WTC11 (cell line): ENCODE data around the gene KIAA1671. TPM values are rescaled to one million over a fixed set of nuclear protein-coding genes. Genes with fewer than 3 reads are reported as not detected.
A peak's percentile ranks its signal among the peaks of the same experiment; 100 is the strongest.

Experiments
- ATAC-seq: fragments of 200-7000 bp; cut with Tn5 transposase; 2 replicates; pipeline ENCODE4 v1.10.0; 2021; ENCODE audit warnings: mild to moderate bottlenecking, moderate library complexity
- CTCF ChIA-PET: fragments of 300-600 bp; sonication (Branson Sonifier 250); formaldehyde crosslinking; loops from one replicate; lab custom pipeline; 2021; ENCODE audit warnings: antibody characterized with exemption; lab: Charles Lee
- POLR2A ChIA-PET: fragments of 350-600 bp; sonication (Branson Sonifier 250); formaldehyde crosslinking; loops from one replicate; lab custom pipeline; 2021; ENCODE audit warnings: antibody characterized with exemption; lab: Charles Lee
- DNase-seq: peaks from one replicate; pipeline ENCODE4 v3.0.0; 2021; ENCODE audit warnings: low spot score
- H3K27ac Mint-ChIP-seq: 2 replicates; pipeline ENCODE4 v1.8.0; 2021; ENCODE audit warnings: mixed read lengths
- H3K27me3 Mint-ChIP-seq: 2 replicates; pipeline ENCODE4 v1.8.0; 2021; ENCODE audit warnings: low read depth, mild to moderate bottlenecking, moderate library complexity, mixed read lengths
- H3K36me3 Mint-ChIP-seq: 2 replicates; pipeline ENCODE4 v1.8.0; 2021; ENCODE audit warnings: mixed read lengths
- H3K4me1 Mint-ChIP-seq: 2 replicates; pipeline ENCODE4 v1.8.0; 2022; ENCODE audit warnings: mixed read lengths
- H3K4me3 Mint-ChIP-seq: 2 replicates; pipeline ENCODE4 v1.8.0; 2021; ENCODE audit warnings: mild to moderate bottlenecking, moderate library complexity, mixed read lengths
- H3K9me3 Mint-ChIP-seq: 2 replicates; pipeline ENCODE4 v1.8.0; 2021; ENCODE audit warnings: mixed read lengths
- CDX4 ChIP-seq: fragments of 250-450 bp; sonication (Bioruptor Pico); IDR thresholded peaks from 2 replicates; pipeline ENCODE4 v1.9.0; 2021; ENCODE audit warnings: moderate library complexity, mild to moderate bottlenecking, inconsistent platforms, borderline replicate concordance
- CREM ChIP-seq: sonication (generic); formaldehyde crosslinking; IDR thresholded peaks from 2 replicates; pipeline ENCODE4 v1.8.1; 2022; ENCODE audit warnings: mild to moderate bottlenecking, missing genetic modification reagents, moderate library complexity
- ELF4 ChIP-seq: sonication (generic); formaldehyde crosslinking; IDR thresholded peaks from 2 replicates; pipeline ENCODE4 v1.8.1; 2022; ENCODE audit warnings: low read depth, mild to moderate bottlenecking, moderate library complexity, missing genetic modification reagents
- FOXP1 ChIP-seq: sonication (generic); formaldehyde crosslinking; IDR thresholded peaks from 2 replicates; pipeline ENCODE4 v1.8.0; 2022; ENCODE audit warnings: missing genetic modification reagents, mild to moderate bottlenecking, moderate library complexity, borderline replicate concordance
- HMGA2 ChIP-seq: fragments of 250-450 bp; sonication (Bioruptor Pico); IDR thresholded peaks from 2 replicates; pipeline ENCODE4 v1.4.0; 2021; ENCODE audit warnings: mild to moderate bottlenecking, moderate library complexity
- KAT7 ChIP-seq: sonication (generic); formaldehyde crosslinking; IDR thresholded peaks from 2 replicates; pipeline ENCODE4 v1.8.1; 2023; ENCODE audit warnings: missing genetic modification reagents, mild to moderate bottlenecking, borderline replicate concordance
- MAX ChIP-seq: sonication (generic); formaldehyde crosslinking; IDR thresholded peaks from 2 replicates; pipeline ENCODE4 v1.8.0; 2022; ENCODE audit warnings: mild to moderate bottlenecking, missing genetic modification reagents
- NFATC4 ChIP-seq: fragments of 250-450 bp; sonication (Bioruptor Pico); IDR thresholded peaks from 2 replicates; pipeline ENCODE4 v1.9.0; 2021; ENCODE audit warnings: mild to moderate bottlenecking
- NFE2L1 ChIP-seq: sonication (generic); formaldehyde crosslinking; IDR thresholded peaks from 2 replicates; pipeline ENCODE4 v1.8.1; 2023; ENCODE audit warnings: missing genetic modification reagents
- NFYB ChIP-seq: sonication (generic); formaldehyde crosslinking; conservative IDR thresholded peaks from 2 replicates; pipeline ENCODE4 v1.8.0; 2022; ENCODE audit warnings: low read depth, missing genetic modification reagents
- NR2C2 ChIP-seq: sonication (generic); formaldehyde crosslinking; IDR thresholded peaks from 2 replicates; pipeline ENCODE4 v1.8.0; 2022; ENCODE audit warnings: mild to moderate bottlenecking, missing genetic modification reagents
- PRRX2 ChIP-seq: fragments of 250-450 bp; sonication (Bioruptor Pico); IDR thresholded peaks from 2 replicates; pipeline ENCODE4 v1.8.0; 2021; ENCODE audit warnings: mild to moderate bottlenecking
- RELA ChIP-seq: sonication (generic); formaldehyde crosslinking; IDR thresholded peaks from 2 replicates; pipeline ENCODE4 v1.8.1; 2022; ENCODE audit warnings: missing genetic modification reagents, mild to moderate bottlenecking, borderline replicate concordance
- SP1 ChIP-seq: sonication (generic); formaldehyde crosslinking; conservative IDR thresholded peaks from 2 replicates; pipeline ENCODE4 v1.8.1; 2022; ENCODE audit warnings: missing genetic modification reagents
- ZNF263 ChIP-seq: sonication (generic); formaldehyde crosslinking; IDR thresholded peaks from 2 replicates; pipeline ENCODE4 v1.8.1; 2022; ENCODE audit warnings: low read depth, mild to moderate bottlenecking, moderate library complexity, missing genetic modification reagents
- total RNA-seq: library from RNA; stranded (reverse); gene quantifications from 3 replicates; pipeline ENCODE4 v1.2.3, GENCODE V29; 2021
- TF ChIP-seq, protein P1 (sequence below): fragments of 200-600 bp; IDR thresholded peaks from 2 replicates; pipeline ENCODE4 v1.8.0; 2022; ENCODE audit warnings: antibody characterized with exemption
- TF ChIP-seq, protein P2 (sequence below): fragments of 250-450 bp; sonication (Bioruptor Pico); IDR thresholded peaks from 2 replicates; pipeline ENCODE4 v1.9.0; 2021; ENCODE audit warnings: mild to moderate bottlenecking, borderline replicate concordance

Gene KIAA1671
- total RNA-seq, 1 experiment from 2014 or later, result 26.0 TPM

DNA sequence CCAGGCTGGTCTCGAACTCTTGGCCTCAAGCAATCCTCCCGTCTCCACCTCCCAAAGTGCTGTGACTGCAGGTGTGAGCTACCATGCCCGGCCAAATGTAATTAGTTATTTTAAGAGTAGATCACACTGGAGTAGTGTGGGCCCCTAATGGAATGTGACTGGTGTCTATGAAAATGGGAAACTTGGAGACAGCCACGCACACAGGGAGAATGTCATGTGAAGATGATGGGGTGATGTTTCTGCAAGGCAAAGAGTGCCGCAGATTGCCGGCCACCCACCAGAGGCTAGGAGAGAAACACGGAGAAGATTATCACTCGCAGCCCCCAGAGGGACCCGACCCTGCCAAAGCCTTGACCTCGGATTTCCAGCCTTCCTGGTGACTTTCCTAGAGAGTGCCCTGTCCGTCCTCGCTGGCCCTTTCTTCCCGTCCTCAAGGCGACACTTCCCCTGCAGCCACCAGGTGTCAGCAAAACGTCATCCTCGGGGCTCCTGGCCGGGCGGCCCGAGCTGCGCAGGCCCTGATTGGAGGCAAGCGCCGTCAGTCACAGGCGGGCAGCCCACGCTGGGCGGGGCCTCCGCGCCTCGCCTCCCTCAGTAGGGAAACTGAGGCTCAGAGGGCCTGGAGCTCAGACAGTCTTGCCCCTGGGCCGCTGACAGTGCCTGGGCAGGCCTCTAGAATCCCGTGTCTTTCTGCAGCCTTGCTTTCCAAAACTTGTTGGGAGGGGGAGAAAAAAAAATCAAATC is 283.2 kb downstream of the KIAA1671 start:
- POLR2A ChIA-PET, result no interaction called here
- Mint-ChIP-seq H3K4me3 (no peak overlapping the region), H3K4me1 (no peaks in the 10 kb centered on the region; the same call in 1 of the 2 replicates), H3K27ac (no peak overlapping the region), H3K27me3 (peaks cover 2% of the 10 kb centered on the region; the same call in 1 of the 2 replicates), H3K36me3 (no peaks in the 10 kb centered on the region), H3K9me3 (peaks cover 4% of the 10 kb centered on the region; the same call in 1 of the 2 replicates)
- CTCF ChIA-PET, result interaction anchor here (0.6 to 2.3 kb wide), 9 partner anchors 11 to 537 kb away, joined by 3 to 19 read pairs (median 3); no protein-coding TSS in a partner anchor
- ATAC-seq (peak; percentile 98), DNase-seq (peak; percentile 93)
- TF ChIP-seq PRRX2 (no peak), SP1 (peak; percentile 93), NR2C2 (CRISPR knock-in tag) (no peak), ZNF263 (CRISPR knock-in tag) (no peak), NFATC4 (CRISPR knock-in tag) (no peak), NFYB (peak; percentile 96)
- TF ChIP-seq, protein P1, sequence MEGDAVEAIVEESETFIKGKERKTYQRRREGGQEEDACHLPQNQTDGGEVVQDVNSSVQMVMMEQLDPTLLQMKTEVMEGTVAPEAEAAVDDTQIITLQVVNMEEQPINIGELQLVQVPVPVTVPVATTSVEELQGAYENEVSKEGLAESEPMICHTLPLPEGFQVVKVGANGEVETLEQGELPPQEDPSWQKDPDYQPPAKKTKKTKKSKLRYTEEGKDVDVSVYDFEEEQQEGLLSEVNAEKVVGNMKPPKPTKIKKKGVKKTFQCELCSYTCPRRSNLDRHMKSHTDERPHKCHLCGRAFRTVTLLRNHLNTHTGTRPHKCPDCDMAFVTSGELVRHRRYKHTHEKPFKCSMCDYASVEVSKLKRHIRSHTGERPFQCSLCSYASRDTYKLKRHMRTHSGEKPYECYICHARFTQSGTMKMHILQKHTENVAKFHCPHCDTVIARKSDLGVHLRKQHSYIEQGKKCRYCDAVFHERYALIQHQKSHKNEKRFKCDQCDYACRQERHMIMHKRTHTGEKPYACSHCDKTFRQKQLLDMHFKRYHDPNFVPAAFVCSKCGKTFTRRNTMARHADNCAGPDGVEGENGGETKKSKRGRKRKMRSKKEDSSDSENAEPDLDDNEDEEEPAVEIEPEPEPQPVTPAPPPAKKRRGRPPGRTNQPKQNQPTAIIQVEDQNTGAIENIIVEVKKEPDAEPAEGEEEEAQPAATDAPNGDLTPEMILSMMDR, result peak; percentile 69
- TF ChIP-seq, protein P2, sequence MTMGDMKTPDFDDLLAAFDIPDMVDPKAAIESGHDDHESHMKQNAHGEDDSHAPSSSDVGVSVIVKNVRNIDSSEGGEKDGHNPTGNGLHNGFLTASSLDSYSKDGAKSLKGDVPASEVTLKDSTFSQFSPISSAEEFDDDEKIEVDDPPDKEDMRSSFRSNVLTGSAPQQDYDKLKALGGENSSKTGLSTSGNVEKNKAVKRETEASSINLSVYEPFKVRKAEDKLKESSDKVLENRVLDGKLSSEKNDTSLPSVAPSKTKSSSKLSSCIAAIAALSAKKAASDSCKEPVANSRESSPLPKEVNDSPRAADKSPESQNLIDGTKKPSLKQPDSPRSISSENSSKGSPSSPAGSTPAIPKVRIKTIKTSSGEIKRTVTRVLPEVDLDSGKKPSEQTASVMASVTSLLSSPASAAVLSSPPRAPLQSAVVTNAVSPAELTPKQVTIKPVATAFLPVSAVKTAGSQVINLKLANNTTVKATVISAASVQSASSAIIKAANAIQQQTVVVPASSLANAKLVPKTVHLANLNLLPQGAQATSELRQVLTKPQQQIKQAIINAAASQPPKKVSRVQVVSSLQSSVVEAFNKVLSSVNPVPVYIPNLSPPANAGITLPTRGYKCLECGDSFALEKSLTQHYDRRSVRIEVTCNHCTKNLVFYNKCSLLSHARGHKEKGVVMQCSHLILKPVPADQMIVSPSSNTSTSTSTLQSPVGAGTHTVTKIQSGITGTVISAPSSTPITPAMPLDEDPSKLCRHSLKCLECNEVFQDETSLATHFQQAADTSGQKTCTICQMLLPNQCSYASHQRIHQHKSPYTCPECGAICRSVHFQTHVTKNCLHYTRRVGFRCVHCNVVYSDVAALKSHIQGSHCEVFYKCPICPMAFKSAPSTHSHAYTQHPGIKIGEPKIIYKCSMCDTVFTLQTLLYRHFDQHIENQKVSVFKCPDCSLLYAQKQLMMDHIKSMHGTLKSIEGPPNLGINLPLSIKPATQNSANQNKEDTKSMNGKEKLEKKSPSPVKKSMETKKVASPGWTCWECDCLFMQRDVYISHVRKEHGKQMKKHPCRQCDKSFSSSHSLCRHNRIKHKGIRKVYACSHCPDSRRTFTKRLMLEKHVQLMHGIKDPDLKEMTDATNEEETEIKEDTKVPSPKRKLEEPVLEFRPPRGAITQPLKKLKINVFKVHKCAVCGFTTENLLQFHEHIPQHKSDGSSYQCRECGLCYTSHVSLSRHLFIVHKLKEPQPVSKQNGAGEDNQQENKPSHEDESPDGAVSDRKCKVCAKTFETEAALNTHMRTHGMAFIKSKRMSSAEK, result peak; percentile 73; the same call in 1 of the 2 replicates

DNA sequence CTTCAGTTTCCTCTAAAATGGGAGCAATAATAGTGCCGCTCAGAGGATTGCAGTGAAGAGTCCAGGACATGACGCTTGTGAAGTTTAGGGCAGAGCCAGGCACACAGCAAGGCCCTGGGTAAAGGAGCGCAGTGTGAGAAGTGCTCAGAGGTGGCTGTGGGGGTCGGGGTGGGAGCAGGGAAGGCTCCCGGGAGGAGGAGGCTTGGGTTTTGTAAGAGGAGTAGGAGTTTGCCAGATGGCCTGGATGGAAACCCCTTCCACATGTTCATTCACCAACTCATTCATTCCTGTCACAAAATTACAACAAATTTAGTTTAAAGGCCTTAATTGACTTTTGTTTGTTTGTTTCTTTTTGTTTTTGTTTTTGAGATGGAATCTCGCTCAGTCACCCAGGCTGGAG is 283.9 kb downstream of the KIAA1671 start:
- DNase-seq, result no peak
- ChIA-PET POLR2A (no interaction called here), CTCF (interaction anchor here (0.6 to 2.3 kb wide), 10 partner anchors 11 to 536 kb away, joined by 3 to 19 read pairs (median 3); no protein-coding TSS in a partner anchor)
- ATAC-seq, result no peak
- Mint-ChIP-seq H3K27me3 (peaks cover 2% of the 10 kb centered on the region; the same call in 1 of the 2 replicates), H3K4me3 (no peak overlapping the region), H3K36me3 (no peaks in the 10 kb centered on the region), H3K4me1 (no peaks in the 10 kb centered on the region; the same call in 1 of the 2 replicates), H3K27ac (no peak overlapping the region)
- TF ChIP-seq, protein P2, result no peak
- TF ChIP-seq ELF4 (CRISPR knock-in tag), result no peak
- TF ChIP-seq HMGA2, result no peak
- TF ChIP-seq KAT7, result no peak
- no peak for TF ChIP-seq RELA
- no peak for TF ChIP-seq FOXP1 (CRISPR knock-in tag)
- no peak for TF ChIP-seq NFE2L1
- no peak for TF ChIP-seq MAX (CRISPR knock-in tag)
- no peak for TF ChIP-seq CREM (CRISPR knock-in tag)
- no peak for TF ChIP-seq CDX4 (CRISPR knock-in tag)
- TF ChIP-seq, all 79 proteins: peak for 0
- peaks cover 4% of the 10 kb centered on the region; the same call in 1 of the 2 replicates for H3K9me3 Mint-ChIP-seq
